Measurements from ENCODE around the gene MAML1. TPM values are rescaled to one million over a fixed set of nuclear protein-coding genes. Genes with fewer than 3 reads are reported as not detected.
A peak's percentile ranks its signal among the peaks of the same experiment; 100 is the strongest.

MAML1 gene
- total RNA-seq, 2 donors from 2014 or later, result 26.7 to 42.4 TPM

- H3K4me1 Mint-ChIP-seq, result peaks cover 18% of the 10 kb centered on the region
- H3K9me3 Mint-ChIP-seq, result no peaks in the 10 kb centered on the region
- peak; percentile 53 for ATAC-seq (replicated peaks)
- peak within 1 kb of the TSS; percentile 87 for H3K4me3 Mint-ChIP-seq
- peaks cover 53% of the 10 kb centered on the region for H3K36me3 Mint-ChIP-seq (ENCODE audit: low read depth)
- no peaks in the 10 kb centered on the region for H3K27me3 Mint-ChIP-seq
- H3K27ac Mint-ChIP-seq, result peak within 1 kb of the TSS; percentile 92
Measured at GRCh38 chr5:179820483-179821297, 88.1 kb downstream of the MAML1 start, which contains the start of gene SQSTM1. Gene SQSTM1, plus strand, starts transcription at chr5:179820905. Its CDS starts 32 bp downstream, at chr5:179820937.

- no peaks in the 10 kb centered on the region for H3K27me3 Mint-ChIP-seq
- peak; percentile 64 for ATAC-seq (replicated peaks)
- H3K4me1 Mint-ChIP-seq, result peaks cover 16% of the 10 kb centered on the region
- H3K27ac Mint-ChIP-seq, result peak overlapping the region; percentile 92
- peaks cover 58% of the 10 kb centered on the region for H3K36me3 Mint-ChIP-seq (ENCODE audit: low read depth)
- H3K4me3 Mint-ChIP-seq, result peak overlapping the region; percentile 87
- no peaks in the 10 kb centered on the region for H3K9me3 Mint-ChIP-seq
Measured at GRCh38 chr5:179821298-179822058, 88.9 kb downstream of the MAML1 start.

GRCh38 chr5:179822059-179822432 lies 89.4 kb downstream of the MAML1 start:
- H3K36me3 Mint-ChIP-seq (ENCODE audit: low read depth), result peaks cover 64% of the 10 kb centered on the region
- peak overlapping the region; percentile 87 for H3K4me3 Mint-ChIP-seq
- peaks cover 16% of the 10 kb centered on the region for H3K4me1 Mint-ChIP-seq
- H3K9me3 Mint-ChIP-seq, result no peaks in the 10 kb centered on the region
- ATAC-seq (replicated peaks), result no peak
- H3K27ac Mint-ChIP-seq, result peak overlapping the region; percentile 92
- H3K27me3 Mint-ChIP-seq, result no peaks in the 10 kb centered on the region

- Mint-ChIP-seq H3K27me3 (no peaks in the 10 kb centered on the region), H3K4me3 (peak overlapping the region; percentile 87), H3K36me3 (ENCODE audit: low read depth) (peaks cover 69% of the 10 kb centered on the region), H3K4me1 (peaks cover 18% of the 10 kb centered on the region), H3K27ac (peak overlapping the region; percentile 92), H3K9me3 (no peaks in the 10 kb centered on the region)
- no peak for ATAC-seq (replicated peaks)
Measured at GRCh38 chr5:179822444-179822990, 89.9 kb downstream of the MAML1 start.

- Mint-ChIP-seq H3K9me3 (no peaks in the 10 kb centered on the region), H3K4me1 (peaks cover 25% of the 10 kb centered on the region), H3K36me3 (ENCODE audit: low read depth) (peaks cover 85% of the 10 kb centered on the region), H3K27me3 (no peaks in the 10 kb centered on the region), H3K27ac (peak overlapping the region; percentile 75), H3K4me3 (peak overlapping the region; percentile 32)
- no peak for ATAC-seq (replicated peaks)
Measured at GRCh38 chr5:179823937-179824744, 91.5 kb downstream of the MAML1 start.

GRCh38 chr5:179824745-179825112 lies 92.1 kb downstream of the MAML1 start:
- ATAC-seq (replicated peaks), result no peak
- peaks cover 87% of the 10 kb centered on the region for H3K36me3 Mint-ChIP-seq (ENCODE audit: low read depth)
- H3K9me3 Mint-ChIP-seq, result no peaks in the 10 kb centered on the region
- peaks cover 25% of the 10 kb centered on the region for H3K4me1 Mint-ChIP-seq
- H3K27me3 Mint-ChIP-seq, result no peaks in the 10 kb centered on the region
- peak overlapping the region; percentile 32 for H3K4me3 Mint-ChIP-seq
- peak overlapping the region; percentile 75 for H3K27ac Mint-ChIP-seq

- ATAC-seq (replicated peaks), result no peak
- Mint-ChIP-seq H3K27ac (no peak overlapping the region), H3K4me3 (no peak overlapping the region), H3K9me3 (no peaks in the 10 kb centered on the region), H3K36me3 (ENCODE audit: low read depth) (peaks cover 95% of the 10 kb centered on the region), H3K4me1 (peaks cover 20% of the 10 kb centered on the region), H3K27me3 (no peaks in the 10 kb centered on the region)
Measured at GRCh38 chr5:179825655-179826182, 93.1 kb downstream of the MAML1 start.

Other genes with a start within 250 kb of the MAML1 start
- gene RUFY1, start 182.3 kb upstream of the MAML1 start, total RNA-seq, result 10 to 100 TPM; 39.1 to 41.5 TPM
- gene HNRNPH1, start 109.2 kb upstream of the MAML1 start, total RNA-seq, result 100 to 1,000 TPM; 761 to 957 TPM
- not detected for gene CBY3, start 51.8 kb upstream of the MAML1 start, total RNA-seq
- 100 to 1,000 TPM; 605 to 614 TPM for gene CANX, start 33.9 kb upstream of the MAML1 start, total RNA-seq
- 1 to 10 TPM; 1.3 to 1.4 TPM for gene LTC4S, start 61.2 kb downstream of the MAML1 start, total RNA-seq
- 10 to 100 TPM; 56.1 to 68.5 TPM for gene MGAT4B, start 74.0 kb downstream of the MAML1 start, total RNA-seq
- 100 to 1,000 TPM; 130 to 188 TPM for gene SQSTM1, start 88.1 kb downstream of the MAML1 start, total RNA-seq
- 10 to 100 TPM; 17.4 to 35.2 TPM for gene MRNIP, start 126.0 kb downstream of the MAML1 start, total RNA-seq
- gene TBC1D9B, start 175.1 kb downstream of the MAML1 start, total RNA-seq, result 100 to 1,000 TPM in 1 of 2 donors, 10 to 100 TPM in 1; 96.5 to 116 TPM